Kasumi-1 (cell line): Measurements from ENCODE around the gene NGDN.
A peak's percentile ranks its signal among the peaks of the same experiment; 100 is the strongest.

Experiments used
- DNase-seq, 2 experiments: peaks; one replicate each; lab custom pipeline; 2025; lab: John Stamatoyannopoulos, UW

Gene NGDN

GRCh38 chr14:23439107-23439835 lies 30.2 kb upstream of the NGDN start:
- no peak for DNase-seq

- DNase-seq = no peak
Observed at GRCh38 chr14:23441076-23441475, 28.4 kb upstream of the NGDN start.

GRCh38 chr14:23442721-23443356 lies 26.7 kb upstream of the NGDN start:
- no peak for DNase-seq

DNA sequence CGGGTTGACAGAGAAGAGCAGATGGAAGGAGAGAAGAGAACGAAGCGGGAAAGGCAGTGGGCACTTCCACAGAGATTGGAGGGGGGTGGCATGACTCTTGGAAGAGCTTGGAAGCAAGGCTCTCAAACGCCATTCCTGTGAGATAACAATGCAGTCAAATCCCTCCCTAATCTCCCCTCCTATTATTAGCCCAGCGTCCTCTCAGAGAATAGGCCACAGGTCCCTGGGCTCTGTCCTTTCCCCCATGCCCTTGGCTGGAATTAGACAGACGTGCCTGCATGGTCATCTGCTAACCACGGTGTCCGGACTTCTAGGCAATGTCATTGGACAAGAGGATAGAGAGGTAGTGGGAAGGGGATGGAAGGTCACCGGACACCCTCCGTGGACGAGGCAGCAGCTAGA lies 26.1 kb upstream of the NGDN start:
- no peak for DNase-seq

DNA sequence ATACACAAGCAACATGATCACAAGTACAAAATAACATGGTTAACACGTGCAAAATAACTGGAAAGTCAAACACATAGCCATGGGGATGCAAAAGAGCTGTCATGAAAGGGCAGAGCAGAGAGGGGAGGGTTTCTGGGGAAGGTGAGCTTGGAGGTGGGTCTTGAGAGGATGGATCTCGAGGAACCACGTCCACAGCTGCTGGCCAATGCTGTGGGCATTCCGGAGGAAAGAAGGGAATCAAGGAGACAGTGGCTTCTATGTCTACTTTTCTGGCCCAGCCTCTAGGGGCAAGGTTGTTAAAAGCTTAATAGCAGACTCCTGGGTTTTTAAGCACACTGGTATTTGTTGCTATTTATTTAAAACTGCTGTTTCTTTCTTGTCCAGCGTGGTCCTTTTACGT lies 25.6 kb upstream of the NGDN start:
- DNase-seq = no peak

DNA sequence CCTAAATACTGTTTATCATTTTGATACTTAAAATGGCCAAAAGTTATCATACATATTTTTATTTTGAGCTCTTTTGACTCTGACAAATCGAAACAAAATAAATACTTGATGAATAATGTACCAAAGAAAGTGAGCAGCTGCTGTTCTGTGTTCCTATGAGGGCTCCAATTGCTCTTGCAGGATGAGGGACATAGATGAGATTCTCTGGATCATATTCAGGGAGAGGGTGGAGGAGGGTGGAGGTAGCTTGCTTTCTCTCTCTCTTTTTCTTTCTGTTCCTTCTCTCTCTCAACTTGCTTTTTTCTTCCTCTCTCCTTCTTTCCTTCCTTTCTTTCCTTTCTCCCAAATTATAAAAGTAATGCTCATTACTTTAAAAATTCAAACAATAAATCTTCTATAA lies 25.2 kb upstream of the NGDN start:
- DNase-seq = no peak

DNA sequence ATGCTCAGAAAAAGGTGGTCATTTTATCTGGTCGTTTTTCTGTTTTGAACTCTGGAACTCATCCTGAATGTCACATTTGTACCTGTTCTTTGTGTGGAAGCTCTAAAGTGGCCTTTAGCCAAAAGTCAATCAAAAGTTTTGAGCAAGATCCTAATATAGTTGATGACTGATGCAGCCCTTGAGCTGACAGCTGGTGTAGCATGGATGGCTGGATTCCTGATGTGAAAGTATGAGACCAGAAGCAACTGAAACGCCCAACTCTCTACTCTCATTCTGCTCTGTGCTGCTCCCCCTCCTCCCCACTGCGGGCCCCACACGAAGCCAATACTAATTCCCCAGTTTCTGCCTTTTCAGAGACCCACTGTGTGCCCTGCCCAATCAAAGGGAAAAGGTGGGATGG lies 23.7 kb upstream of the NGDN start:
- DNase-seq = no peak

DNA sequence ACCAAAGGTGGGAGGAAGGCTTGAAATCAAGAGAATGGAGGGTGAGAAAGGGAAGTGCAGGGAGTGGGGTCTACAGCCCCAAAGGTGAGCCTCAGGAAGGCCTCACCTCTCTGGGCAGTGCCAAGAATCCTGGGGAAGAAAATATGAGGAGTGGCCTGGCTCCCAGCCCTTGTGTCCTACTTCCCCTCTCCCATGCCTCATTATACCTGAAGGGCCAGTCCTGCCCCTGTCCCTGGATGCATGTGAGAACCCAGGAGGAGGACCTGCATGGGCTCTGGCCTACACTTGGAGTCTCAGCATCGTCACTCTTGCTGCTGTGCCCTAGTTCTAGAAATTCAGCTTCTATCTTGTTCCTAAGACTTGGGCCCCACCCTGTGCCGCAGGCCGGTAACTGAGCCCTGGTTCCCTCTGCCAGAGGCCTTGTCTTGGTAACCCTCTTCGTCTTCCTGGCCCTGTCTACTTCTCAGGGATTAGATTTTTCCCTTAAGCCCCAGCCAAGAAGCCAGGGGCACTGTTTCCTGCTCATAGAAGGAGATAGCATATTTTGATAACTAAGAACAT lies 23.1 kb upstream of the NGDN start:
- DNase-seq = no peak

- no peak for DNase-seq
Observed at GRCh38 chr14:23447361-23448350, 21.8 kb upstream of the NGDN start.

DNA sequence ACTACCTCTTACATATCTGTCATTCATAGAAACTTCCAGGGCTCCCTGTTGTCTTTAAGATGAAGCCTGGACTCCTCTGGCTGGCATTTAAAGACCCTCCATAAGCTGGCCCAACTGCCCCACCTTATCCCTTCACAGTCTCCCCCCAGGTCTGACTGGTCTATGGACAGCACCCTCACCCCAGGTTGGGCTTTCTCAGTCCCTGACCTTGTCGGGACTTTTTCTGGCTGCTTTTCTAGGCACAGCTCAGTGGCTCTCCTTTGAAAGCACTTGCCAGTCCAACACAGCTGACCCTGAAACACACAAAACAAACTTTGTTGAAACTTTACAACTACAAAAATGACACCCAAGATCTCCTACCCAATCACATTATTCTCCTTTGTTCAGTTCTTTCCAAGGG lies 20.2 kb upstream of the NGDN start:
- no peak for DNase-seq

GRCh38 chr14:23450379-23450778 lies 19.1 kb upstream of the NGDN start:
- no peak for DNase-seq

DNA sequence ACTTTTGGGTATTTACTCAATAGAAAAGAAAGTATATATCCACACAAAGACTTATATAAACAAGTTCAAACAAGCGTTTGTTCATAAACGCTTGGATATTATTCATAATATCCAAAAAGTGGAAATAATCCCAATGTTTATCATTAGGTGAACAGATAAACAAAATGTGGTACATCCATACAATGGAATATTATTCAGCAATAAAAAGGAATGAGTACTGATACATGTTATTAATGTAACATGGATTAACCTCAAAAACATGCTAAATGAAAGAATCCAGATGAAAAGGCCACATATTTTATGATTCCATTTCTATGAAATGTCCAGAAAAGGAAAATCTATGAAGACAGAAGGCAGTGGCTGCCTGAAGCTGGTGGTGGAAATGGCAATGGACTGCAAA lies 17.3 kb upstream of the NGDN start:
- no peak for DNase-seq

GRCh38 chr14:23454445-23454856 lies 15.1 kb upstream of the NGDN start:
- no peak for DNase-seq

DNA sequence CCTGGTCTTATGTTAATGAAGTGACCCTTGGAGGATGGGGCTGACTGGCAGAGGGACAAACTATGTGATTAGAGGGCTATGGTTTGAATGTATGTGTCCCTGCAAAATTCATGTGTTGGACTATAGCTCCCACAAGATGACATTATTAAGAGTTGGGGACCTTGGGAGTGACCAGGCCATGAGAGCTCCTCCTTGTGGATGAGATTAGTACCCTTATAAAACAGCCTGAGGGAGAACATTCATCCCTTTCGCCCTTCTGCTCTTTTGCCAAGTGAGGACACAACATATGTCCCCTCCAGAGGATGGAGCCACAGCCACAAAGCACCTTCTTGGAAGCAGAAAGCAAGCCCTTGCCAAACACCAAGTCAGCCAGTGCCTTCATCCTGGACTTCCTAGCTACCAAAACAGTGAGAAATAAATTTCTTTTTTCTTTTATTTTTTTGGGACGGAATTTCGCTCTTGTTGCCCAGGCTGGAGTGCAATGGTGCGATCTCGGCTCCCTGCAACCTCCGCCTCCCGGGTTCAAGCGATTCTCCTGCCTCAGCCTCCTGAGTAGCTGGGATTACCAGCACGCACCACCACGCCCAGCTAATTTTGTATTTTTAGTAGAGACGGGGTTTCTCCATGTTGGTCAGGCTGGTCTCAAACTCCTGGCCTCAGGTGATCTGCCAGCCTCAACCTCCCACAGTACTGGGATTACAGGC lies 12.5 kb upstream of the NGDN start:
- peak; percentile 29 to 38 for DNase-seq

GRCh38 chr14:23457587-23458445 lies 11.7 kb upstream of the NGDN start:
- DNase-seq = no peak

DNA sequence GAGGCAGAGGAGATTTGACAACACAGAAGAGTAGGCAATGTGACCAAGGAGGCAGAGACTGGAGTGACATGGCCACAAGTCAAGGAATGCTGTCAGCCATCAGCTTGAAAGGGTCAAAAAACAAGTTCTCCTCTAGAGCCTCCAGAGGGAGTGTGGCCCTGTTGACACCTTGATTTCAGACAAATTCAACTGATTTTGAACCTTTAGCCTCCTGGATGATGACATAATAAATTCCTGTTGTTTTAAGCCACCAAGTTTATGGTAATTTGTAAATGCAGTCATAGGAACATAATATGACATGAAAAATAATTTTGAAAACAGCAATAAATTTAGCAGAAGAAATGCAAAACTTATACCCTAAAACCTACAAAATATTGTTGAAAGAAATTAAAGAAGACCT lies 8.5 kb upstream of the NGDN start:
- no peak for DNase-seq

GRCh38 chr14:23464700-23465099 lies 4.8 kb upstream of the NGDN start:
- no peak for DNase-seq

- DNase-seq = no peak
Observed at GRCh38 chr14:23465261-23465660, 4.2 kb upstream of the NGDN start.

- no peak for DNase-seq
Observed at GRCh38 chr14:23468704-23469126, 788 bp upstream of the NGDN start.

DNA sequence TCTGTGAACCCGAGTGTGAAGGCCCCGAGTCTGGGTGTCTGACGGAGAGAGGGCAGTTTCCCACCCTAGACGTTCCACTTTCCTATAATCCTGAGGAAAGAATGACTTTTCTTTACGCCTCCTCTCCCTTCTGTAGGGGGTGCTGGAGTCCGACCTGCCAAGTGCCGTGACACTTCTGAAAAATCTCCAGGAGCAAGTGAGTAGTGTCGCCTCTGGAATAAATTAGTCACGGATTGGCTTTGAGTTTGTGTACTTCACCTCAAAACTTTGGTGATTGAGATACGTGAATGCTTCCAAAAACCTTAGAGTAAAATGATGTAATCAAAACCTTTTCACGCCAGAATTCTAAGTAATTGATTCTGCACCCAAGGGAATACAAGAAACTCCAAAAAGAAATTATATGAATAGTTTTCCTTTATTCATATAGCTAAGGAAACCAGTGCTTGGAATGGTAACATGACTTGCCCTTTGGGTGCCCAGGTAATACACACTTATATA lies 452 bp downstream of the NGDN start:
- DNase-seq = no peak

DNA sequence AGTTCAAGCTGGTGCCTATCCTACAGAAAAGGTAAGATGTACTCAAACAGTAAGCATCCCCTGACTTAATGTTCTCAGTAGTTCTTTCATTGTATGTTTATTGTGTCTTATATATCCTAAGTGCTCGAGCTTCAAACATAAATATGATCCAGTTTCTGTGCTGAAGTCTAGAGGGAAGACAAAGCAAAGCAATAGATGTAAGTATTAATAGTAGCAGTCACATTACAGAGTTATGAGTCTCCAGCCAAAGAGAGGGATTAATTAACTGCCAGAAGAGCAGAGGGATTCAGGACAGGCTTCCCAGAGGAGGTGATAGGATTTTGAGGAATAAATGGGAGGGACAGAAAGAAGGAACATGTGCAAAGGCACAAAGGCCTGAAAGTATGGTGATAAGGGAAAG lies 1.4 kb downstream of the NGDN start:
- DNase-seq = no peak
